Measurements from ENCODE around the gene MED13L.

- TF ChIP-seq, protein P1, sequence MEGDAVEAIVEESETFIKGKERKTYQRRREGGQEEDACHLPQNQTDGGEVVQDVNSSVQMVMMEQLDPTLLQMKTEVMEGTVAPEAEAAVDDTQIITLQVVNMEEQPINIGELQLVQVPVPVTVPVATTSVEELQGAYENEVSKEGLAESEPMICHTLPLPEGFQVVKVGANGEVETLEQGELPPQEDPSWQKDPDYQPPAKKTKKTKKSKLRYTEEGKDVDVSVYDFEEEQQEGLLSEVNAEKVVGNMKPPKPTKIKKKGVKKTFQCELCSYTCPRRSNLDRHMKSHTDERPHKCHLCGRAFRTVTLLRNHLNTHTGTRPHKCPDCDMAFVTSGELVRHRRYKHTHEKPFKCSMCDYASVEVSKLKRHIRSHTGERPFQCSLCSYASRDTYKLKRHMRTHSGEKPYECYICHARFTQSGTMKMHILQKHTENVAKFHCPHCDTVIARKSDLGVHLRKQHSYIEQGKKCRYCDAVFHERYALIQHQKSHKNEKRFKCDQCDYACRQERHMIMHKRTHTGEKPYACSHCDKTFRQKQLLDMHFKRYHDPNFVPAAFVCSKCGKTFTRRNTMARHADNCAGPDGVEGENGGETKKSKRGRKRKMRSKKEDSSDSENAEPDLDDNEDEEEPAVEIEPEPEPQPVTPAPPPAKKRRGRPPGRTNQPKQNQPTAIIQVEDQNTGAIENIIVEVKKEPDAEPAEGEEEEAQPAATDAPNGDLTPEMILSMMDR (IDR thresholded peaks at IDR 0.05), result no peak
- TF ChIP-seq POLR2AphosphoS5 (IDR thresholded peaks at IDR 0.05), result no peak
- no peak for TF ChIP-seq POLR2A (IDR thresholded peaks at IDR 0.05)
- TF ChIP-seq EP300 (IDR thresholded peaks at IDR 0.05; ENCODE audit: low read depth), result no peak
These were observed 319.7 kb downstream of the MED13L start for GRCh38 chr12:115957686-115958290.

Data from transverse colon (tissue), 4 donors.